GM21381 (cell line): ENCODE measurements around the gene LRRC32.
"Not testable (repeated sequence)": the region's sequence is repeated elsewhere in the genome, so short reads cannot be mapped to it uniquely, and the experiment has no call there.

Experiments used
- ATAC-seq: cut with Tn5 transposase; IDR thresholded peaks from one replicate; pipeline ENCODE4 v1.9.1; 2021; ENCODE audit warnings: mild to moderate bottlenecking, moderate library complexity; ENCODE audit not compliant: unreplicated experiment

LRRC32 gene

DNA sequence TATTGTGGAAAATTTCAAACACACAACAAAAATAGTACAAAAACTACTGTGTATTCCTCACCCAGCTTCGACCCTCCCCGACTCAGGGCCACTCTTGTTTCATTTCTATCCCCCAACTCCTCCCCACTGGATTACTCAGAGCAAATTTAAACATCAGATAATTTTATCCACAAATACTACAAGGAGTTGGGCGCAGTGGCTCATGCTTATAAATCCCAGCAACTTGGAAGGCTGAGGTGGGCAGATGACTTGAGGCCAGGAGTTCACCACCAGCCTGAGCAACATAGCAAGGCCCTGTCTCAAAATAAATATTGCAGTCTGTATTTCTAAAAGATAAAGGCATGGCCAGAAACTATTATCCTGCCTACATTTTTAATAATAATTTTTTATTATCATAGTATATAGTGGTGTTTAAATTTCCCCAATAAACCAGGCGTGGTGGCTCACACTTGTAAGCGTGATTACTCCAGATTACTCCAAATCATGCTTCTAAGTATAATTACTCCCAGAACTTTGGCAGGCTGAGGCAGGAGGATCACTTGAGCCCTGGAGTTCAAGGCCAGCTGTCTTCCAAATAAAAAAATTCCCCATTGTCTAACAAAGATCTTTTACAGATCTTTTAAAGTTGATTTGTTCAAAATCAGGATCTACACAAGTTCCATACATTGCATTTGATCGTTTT is 39.8 kb downstream of the LRRC32 start:
- ATAC-seq = no peak

DNA sequence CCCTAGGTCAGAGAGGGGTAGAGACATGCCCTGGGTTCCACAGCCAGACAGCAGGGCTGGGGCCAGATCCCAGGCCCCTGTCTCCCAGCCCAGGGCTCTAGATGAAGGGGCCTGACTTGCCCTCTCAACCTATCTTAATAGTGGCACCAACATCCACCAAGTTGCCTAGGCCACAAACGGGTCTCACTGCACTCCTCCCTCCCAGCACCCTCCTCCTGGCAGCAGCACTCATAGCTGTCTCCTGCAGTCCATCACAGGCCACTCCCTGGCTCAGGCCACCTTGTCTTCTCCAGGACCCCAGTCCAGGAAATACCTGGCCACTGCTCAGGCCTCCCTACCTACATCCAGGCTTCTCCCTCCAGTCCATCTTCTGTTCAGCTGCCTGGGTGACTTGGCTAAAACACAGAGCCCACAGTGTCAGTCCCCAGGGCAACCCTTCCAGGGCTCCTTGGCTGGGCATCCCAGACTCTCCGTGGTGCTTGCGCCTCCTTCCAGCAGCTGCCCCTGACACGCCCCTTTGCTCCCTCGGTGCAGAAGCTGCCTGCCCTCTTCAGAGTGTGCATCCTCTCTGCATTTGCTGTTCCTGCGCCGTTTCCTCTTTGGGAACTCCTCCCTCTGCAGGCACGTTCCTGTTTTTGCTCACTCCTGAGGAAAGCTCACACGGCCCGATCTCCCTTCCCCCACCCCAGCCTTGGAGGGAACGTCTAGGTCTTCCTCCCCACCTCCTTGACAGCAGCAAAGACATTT is 40.5 kb downstream of the LRRC32 start:
- no peak for ATAC-seq

DNA sequence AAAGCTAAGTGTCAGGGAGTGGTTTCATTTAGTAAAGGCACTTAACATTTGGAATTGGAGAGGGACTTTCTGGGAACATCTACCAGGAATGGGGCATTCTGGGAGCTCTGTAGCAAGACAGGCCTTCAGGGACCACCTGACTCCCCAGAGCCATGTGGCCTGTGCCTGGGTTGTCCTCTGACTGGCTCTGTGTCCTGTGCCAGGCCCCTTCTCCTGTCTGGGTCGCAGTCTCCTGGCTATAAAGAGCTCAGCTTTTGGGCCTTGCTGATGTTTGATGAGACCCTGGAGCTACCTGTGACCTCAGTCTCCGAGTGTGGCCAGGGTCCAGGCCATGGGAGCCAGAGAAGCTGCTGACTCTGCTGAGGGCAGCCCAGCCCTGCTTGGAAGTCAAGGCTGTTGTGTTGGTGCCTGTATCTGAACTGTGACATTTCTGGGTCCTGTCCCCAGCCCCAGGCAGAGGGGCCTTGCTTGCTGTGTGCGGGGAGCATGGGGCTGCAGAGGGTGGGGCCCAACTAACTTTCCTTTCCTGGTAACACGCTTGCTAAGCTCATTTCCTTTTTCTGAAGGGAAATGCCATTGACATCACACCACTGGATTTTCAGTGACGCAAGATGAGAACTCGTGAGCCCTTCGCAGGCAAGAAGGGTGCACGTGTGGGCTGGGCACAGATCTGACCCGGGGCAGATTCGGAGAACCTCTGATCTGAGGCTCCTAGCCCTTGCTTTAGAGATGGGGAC is 41.3 kb downstream of the LRRC32 start:
- no peak for ATAC-seq

DNA sequence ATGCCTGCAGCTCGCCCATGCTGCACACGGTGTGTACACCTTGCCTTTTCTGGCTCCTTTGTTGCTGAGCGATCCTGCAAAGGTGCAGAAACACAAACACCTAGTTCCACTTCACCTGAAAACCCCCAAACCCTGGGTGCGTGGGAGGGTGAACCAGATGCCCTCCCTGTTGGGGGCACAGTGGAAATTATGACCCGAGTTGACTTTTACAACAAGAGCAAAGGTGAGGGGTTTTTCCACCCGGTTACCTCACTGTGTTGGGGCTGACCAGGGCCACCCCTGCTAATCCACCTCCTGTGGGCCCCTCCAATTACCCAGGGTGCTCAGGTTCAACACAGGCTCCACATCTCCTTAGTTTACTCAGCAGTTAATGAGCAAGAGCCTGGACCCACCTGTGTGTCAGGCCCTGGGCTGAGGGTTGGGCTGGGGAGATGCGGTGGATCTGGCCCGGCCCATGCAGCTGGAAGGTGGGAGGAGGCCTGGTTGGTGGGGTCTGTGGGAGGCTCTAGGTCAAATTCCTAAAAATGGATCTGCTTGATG is 42.1 kb downstream of the LRRC32 start:
- no peak for ATAC-seq

DNA sequence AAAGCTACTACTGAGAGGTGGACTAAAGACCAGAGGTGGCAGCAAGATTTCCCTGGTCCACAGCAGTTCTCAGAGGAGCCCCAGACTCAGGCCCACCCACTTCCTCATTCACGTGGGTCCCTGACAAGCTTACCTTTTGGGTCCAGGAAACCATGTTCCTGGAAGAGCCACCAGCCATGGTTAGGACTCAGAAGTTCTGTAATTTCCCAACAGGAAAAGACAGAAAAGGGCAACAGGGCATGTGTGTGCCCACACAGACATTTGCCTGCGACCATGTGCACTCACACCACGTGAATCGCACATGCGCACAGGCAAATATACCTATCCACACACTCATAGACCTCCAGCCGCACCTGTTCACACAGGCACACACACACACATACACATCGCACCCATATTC is 42.9 kb downstream of the LRRC32 start:
- no peak for ATAC-seq

DNA sequence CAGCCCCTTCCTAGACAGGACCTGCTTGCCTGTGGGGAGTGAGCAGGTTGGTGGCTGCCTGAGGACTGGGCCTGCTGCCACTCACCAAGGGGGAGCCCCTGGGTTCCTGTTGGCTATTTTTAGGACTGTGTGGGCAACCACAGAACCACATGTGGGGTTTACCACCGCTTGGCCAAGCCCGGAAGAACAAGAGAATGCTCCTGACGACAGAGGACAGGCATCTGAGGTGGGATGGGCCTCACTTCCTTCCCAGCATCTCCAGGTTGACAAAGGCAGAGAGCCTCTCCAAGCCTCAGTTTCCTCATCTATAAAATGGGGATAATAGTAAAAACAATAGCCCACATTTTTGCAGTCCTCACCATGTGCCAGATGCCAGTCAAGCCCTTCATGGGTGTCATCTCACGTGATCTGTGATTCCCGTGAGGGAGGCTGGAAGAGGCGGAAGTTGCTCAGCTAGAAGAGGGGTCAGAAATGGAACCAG is 43.6 kb downstream of the LRRC32 start:
- ATAC-seq = peak; percentile 88

DNA sequence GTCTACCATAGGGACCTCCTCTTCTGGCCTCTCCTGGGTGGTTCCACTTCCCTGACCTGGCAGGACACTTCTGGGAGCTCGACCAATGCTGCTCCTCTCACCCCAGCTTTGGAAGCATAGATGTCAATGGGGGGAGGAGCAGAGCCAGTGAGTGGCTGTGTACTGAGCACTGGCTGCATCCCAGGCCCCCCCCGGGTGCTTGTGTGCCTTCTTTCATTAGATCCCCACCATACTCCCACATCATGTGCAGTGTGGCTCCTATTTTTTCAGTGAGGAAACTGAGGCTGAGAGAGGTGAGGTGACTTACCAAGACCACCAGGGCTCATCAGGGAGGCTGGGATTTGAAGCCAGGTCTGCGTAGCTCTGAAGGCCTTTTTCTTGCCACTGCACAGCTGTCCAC is 44.3 kb downstream of the LRRC32 start:
- ATAC-seq = no peak

DNA sequence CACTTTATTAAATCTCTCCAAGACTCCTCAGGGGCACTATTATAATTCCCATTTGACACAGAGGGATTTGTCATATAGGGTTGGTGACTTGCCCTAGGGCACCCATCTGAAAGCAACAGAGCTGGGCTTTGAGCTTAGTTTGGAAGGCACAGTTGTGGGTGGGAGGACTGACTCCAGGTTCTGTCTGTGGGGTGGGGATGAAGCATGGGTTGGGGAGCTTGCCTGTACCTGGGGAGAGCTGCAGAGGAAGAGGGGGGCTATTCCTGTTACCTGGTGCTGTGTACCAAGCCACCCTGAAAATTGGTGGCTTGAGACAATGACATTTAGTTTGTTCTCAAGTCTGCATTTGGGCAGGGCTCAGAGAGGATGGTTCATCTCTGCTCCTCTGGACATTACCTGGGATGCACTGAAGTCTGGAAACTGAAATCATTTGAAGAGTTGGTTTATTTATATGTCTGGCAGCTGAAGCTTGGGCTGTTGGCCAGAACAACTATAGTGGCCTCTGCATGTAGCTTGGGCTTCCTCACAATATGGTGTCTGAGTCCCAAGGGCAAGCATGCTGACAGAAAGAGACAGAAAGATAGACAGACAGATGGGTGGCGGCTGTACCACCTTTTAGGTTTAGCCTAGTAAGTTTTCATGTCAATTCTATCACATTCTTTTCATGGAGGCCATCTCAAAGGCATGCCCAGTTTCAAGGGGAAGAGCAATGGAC is 44.9 kb downstream of the LRRC32 start:
- ATAC-seq = no peak

DNA sequence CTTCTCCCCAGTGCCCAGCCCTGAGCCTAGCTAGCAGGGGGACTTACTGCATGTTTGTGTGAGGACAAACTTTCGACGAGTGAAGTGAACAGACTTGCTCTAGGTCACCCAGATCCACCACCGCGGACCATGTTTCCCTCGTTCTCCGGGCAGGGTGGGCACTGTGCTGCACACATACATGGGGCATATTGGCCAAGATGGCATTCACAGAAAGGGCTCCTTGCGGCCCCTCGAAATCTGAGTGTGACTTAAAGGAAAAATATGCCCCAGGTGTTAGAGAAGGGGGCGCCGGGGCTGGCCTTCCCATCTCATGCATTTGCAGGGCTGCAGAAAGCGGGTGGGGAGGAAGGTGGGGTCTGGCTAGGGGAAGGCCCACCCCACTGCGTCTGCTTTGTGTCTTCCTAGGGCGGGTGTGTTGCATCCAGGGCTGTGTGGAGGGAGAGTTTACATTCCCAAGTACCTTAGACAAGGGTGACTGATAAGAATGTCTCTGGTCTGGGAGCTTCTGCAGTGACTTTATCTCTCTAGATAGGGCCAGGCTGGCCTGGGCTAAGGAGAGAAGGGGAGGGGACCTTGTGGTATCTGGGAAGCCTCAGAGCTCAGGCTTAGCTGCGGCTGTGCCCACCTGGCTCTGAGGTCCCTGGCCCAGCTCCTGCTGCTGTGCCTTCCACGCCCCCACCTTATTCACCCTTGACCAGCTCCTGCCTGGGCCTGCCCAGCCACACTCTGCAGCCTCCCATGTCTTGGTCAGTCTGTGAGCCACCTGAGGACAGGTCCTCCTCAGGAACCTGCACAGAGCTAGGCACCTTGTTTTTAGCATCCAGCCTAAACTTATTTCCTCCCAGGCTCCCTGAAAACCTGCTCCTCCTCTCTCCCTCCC is 45.8 kb downstream of the LRRC32 start:
- no peak for ATAC-seq

DNA sequence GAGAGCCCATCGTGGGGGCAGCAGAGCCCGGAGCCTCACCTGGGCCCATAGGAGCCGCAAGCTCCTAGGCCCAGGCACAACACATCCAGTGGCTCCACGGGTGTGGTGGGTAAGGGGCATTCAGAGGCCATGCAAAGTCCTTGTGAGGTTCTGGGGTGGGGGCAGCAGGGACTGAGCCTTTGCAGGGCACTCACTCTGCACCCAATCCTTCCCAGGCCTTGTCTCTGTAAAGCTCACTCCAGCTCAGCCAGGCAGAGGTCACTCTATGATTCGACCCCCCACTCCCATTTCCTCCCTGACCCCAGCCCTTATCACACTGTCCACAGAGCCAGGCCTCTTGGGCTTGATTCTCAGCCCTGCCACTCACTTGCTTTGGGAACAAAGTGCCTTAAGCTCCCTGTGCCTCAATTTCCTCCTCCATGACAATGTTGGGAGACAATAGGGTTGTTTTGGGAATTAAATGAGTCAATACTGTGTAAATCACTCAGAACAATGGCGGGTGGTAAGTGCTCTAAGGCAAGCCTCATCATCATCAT is 46.6 kb downstream of the LRRC32 start:
- ATAC-seq = no peak

DNA sequence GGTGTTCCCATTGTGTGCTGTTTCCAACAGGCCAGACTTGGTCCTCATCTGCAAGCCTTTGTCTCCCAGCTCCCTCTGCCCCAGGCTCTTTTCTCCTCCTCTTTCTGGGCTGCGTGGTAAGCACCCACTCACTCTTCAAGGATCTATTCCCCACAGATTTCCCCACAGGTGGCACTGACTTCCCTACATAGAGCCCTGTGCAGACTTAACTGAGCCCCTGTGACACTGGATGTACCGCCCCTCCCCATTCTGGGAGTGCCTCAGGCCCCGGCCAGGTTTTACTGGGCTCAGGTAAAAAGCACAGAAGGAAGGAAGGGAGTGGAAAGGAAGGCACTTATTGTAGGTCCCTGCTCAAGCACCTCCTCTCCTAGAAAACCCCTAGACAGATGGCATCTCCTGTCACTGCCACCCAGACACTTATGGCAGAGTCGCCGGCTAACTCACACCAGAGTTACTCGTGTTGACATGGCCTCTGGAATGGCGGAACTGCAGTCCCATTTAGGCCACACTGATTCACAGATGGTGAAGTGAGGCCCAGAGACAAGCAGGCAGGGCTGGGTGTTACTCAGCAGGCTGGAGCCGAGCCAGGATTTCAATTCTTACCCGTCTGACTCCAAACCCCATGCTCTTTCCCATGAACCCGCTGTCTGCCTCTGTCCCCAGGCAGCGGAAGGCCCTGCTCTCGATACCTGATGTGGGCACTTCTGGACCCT is 47.2 kb downstream of the LRRC32 start:
- no peak for ATAC-seq

DNA sequence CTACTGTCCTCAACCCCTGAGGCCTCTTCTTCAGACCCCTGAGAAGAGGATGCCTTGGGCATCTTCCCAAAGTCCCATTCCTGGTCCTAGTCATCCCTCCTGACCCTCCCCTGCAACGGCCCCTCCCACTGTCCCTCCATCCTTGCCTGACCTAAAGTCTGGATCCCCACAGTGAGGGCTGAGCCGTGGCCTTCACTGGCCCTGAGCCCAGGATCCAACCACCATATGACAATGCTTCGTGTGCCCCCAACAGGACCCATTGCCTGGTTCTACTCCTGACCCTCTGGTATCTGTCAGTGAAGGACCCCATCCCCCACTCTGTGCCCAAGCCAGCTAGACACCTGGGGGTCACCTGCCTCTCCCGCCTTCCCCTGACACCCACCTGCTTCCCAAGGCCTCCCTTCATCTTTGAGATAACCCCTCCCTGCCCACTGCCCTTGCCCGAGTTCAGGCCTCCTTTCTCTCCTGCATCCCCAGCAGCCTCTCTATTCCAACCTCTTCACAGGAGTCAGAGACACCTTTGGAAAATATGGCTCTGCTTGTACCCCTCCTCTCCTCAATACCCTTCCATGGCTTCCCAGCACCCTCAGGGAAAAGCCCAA is 48.0 kb downstream of the LRRC32 start:
- ATAC-seq = no peak

DNA sequence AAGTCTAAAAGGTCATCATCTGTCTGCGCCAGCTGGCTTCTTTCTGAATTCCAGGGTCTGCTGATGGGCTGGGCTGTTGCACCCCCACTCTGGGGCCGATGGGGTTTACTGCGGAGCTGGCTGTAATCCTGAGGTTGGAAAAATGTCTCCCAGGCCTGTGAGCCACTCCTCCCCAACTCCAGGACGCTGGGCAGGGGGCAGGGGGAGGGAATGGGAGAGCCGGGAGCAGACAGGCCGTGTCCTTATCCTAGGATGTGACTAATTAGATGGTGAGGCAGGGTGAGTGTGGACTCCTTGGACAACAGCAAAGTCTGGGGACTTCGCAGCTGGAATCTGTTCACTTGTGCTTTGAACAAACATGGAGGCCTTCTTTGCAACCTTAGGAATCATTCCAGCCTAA is 48.7 kb downstream of the LRRC32 start:
- no peak for ATAC-seq

DNA sequence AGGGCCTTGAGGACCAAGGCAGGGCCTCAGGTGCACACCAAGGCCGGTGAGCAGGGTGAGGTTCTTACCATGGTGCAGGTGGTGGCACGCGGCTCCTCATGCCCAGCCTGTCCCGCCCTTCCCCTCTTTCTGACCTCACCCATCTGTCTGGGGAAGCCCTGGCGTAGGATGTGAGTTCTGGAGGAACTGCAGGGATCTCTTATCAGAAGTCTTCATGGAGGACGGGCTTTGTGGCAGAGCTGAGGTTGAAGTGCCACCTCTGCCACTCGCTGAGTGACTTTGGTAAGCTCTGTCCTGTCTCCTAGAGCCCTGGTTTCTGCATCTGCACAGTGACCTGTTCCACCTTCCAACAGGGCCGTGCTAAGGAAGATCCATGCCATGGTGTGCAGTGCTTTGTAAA is 49.1 kb downstream of the LRRC32 start:
- ATAC-seq = no peak

DNA sequence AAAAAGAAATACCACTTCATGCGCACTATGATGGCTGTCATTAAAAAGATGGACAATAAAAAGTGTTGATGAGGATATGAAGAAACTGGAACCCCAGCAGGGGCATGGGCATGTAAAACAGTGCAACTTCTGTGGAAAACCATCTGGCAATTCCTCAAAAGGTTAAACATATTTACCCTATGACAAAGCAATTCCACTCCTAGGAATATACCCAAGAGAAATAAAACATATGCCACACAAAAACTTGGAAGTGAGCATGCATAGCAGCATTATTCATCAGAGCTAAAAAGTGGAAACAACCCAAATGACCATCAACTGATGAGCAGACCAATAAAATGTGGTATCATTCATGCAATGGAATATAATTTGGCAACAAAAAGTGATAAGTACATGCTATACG is 50.1 kb downstream of the LRRC32 start:
- no peak for ATAC-seq

DNA sequence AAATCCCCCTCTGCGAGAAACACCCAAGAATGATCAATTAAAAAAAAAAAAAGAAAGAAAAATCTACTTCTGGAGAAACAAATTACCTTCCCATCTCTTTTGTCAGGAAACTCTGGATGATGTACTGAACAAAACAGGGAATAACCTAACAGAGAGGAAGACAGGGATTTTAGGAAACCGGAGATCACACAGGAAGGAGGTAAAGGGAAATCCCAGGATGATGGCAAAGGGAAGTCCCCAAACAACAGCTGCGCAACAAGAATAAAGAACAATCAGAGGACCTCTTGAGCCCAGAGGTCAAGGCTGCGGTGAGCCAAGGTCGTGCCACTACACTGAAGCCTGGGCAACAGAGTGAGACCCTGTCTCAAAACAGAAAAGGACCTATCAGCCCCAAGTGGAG is 50.7 kb downstream of the LRRC32 start:
- ATAC-seq = not testable (repeated sequence)

DNA sequence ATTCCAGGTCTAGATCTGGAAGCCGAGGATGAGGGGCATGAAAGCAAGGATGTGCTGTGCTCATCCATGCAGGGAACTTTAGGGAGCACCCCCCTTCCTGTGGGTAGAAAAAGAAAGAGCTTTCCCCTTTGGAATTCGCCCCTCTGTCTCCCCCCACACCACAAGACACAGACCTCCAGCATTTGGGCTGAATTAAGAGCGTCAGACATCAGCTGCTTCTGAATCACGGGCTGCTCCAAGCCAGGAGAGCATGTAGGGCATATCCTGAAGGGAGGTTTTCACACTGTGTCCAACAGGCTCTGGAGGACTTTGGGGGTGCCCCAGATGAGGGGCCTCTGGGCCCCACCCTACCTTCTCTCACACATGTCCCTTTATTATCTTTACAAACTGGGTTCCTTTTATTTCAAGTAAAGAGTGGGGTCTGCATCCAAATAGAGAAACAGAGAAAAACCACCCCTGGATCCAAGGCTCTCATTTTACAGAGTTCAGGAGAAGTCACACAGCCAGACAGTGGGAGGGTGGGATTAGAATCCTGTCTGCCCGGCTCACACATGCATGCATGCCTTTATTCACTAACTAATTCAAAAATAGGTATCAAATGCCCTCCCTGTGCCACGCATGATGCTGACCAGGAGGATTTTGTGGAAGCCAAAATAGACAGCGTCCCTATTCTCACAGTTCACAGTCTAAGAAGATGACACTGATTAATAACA is 52.8 kb downstream of the LRRC32 start:
- no peak for ATAC-seq
